Esophagus squamous epithelium (tissue), 4 donors: ENCODE results near the gene NAA40.

Experiments used
- POLR2A ChIP-seq, 4 donors: fragments of 450-650 bp; IDR thresholded peaks; one replicate each; pipeline ENCODE4 v1.6.1; 2017; ENCODE audit warnings: antibody characterized with exemption in 4 of 4, mild to moderate bottlenecking in 4 of 4, moderate library complexity in 3 of 4
- TF ChIP-seq, protein P1 (sequence below), 6 experiments: fragments of 450-650 bp in 4 of 6; fragments of 200-600 bp in 2 of 6; sonication (generic) in 2 of 6; IDR thresholded peaks; one replicate each; pipeline ENCODE4 v1.5.1; 2016 to 2019; ENCODE audit warnings: antibody characterized with exemption in 6 of 6, mild to moderate bottlenecking in 4 of 6, moderate library complexity in 4 of 6

DNA sequence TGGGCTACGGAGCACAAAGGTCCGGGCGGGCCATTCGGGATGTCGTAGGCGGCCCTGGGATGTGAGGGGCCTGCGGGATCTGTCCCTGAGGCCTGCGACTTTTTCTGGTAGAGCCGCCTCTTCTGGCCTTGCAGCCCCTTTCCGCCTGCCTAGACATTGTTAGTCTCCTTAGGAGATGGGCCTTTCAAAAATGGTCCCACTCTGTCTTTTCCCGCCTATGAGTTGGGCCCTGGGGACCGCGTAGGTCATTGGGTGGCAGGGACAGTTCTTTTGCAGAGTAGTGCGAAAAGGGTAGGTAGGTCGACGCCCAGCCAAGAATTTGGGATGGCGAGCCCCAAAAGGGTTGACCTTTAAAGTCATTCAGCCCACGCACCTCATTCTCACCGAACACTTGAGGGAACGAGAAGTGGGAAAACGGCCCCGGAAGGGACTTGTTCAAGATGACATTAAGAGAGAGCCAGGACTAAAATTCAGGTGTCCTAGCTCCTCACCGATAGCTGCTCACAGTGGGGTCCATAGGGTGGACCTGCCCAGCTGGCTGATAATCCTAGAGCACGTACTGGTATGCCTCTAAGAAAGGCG is 48.2 kb downstream of the NAA40 start:
- TF ChIP-seq, protein P1, sequence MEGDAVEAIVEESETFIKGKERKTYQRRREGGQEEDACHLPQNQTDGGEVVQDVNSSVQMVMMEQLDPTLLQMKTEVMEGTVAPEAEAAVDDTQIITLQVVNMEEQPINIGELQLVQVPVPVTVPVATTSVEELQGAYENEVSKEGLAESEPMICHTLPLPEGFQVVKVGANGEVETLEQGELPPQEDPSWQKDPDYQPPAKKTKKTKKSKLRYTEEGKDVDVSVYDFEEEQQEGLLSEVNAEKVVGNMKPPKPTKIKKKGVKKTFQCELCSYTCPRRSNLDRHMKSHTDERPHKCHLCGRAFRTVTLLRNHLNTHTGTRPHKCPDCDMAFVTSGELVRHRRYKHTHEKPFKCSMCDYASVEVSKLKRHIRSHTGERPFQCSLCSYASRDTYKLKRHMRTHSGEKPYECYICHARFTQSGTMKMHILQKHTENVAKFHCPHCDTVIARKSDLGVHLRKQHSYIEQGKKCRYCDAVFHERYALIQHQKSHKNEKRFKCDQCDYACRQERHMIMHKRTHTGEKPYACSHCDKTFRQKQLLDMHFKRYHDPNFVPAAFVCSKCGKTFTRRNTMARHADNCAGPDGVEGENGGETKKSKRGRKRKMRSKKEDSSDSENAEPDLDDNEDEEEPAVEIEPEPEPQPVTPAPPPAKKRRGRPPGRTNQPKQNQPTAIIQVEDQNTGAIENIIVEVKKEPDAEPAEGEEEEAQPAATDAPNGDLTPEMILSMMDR (IDR thresholded peaks at IDR 0.05), result no peak
- TF ChIP-seq POLR2A (IDR thresholded peaks at IDR 0.05), result no peak
